HepG2 (cell line): Measurements from ENCODE around the gene SMARCB1. TPM values are rescaled to one million over a fixed set of nuclear protein-coding genes. Genes with fewer than 3 reads are reported as not detected.

ENCODE experiments used
- AHDC1 ChIP-seq: sonication (generic); formaldehyde crosslinking; IDR thresholded peaks from 2 replicates; pipeline ENCODE4 v1.5.1; 2020; ENCODE audit warnings: mild to moderate bottlenecking, missing genetic modification reagents, borderline replicate concordance
- ARID3A ChIP-seq: IDR thresholded peaks from 2 replicates; pipeline ENCODE4 v1.6.1; 2012; ENCODE audit warnings: low read depth, low read length, improper control_type of control experiment
- KDM4B ChIP-seq: sonication (generic); formaldehyde crosslinking; IDR thresholded peaks from 2 replicates; pipeline ENCODE4 v1.4.0; 2020; ENCODE audit warnings: missing genetic modification reagents
- MXD1 ChIP-seq: sonication (generic); formaldehyde crosslinking; IDR thresholded peaks from 2 replicates; pipeline ENCODE4 v1.4.0; 2020; ENCODE audit warnings: mild to moderate bottlenecking, missing genetic modification reagents
- NFIB ChIP-seq: sonication (generic); formaldehyde crosslinking; IDR thresholded peaks from 2 replicates; pipeline ENCODE4 v1.9.0; 2021; ENCODE audit warnings: missing genetic modification reagents, mild to moderate bottlenecking, borderline replicate concordance
- NKX3-1 ChIP-seq: sonication (generic); formaldehyde crosslinking; IDR thresholded peaks from 2 replicates; pipeline ENCODE4 v1.5.0; 2020; ENCODE audit warnings: missing genetic modification reagents
- PCBP1 ChIP-seq: fragments of 200-400 bp; formaldehyde crosslinking; IDR thresholded peaks from 2 replicates; pipeline ENCODE4 v1.6.1; 2017; ENCODE audit warnings: mild to moderate bottlenecking, low read depth, low read length, borderline replicate concordance
- SSRP1 ChIP-seq: IDR thresholded peaks from 2 replicates; pipeline ENCODE4 v1.6.1; 2016; ENCODE audit warnings: control low read depth
- XRCC5 ChIP-seq: fragments of 200-400 bp; formaldehyde crosslinking; optimal IDR thresholded peaks from 2 replicates; pipeline ENCODE3; 2017; ENCODE audit warnings: mild to moderate bottlenecking, low read length
- ZNF160 ChIP-seq: sonication (generic); formaldehyde crosslinking; IDR thresholded peaks from 2 replicates; pipeline ENCODE4 v1.8.0; 2022; ENCODE audit warnings: mild to moderate bottlenecking, inconsistent platforms, missing genetic modification reagents
- ZNF296 ChIP-seq: sonication (generic); formaldehyde crosslinking; conservative IDR thresholded peaks from 2 replicates; pipeline ENCODE4 v1.5.0; 2020; ENCODE audit warnings: mild to moderate bottlenecking, missing genetic modification reagents
- ZNF30 ChIP-seq: sonication (generic); formaldehyde crosslinking; IDR thresholded peaks from 2 replicates; pipeline ENCODE4 v1.5.0; 2020; ENCODE audit warnings: mild to moderate bottlenecking, missing genetic modification reagents
- ZNF382 ChIP-seq: sonication (generic); formaldehyde crosslinking; IDR thresholded peaks from 2 replicates; pipeline ENCODE4 v1.5.0; 2020; ENCODE audit warnings: missing genetic modification reagents, mild to moderate bottlenecking, borderline replicate concordance
- ZNF441 ChIP-seq: sonication (generic); formaldehyde crosslinking; IDR thresholded peaks from 2 replicates; pipeline ENCODE4 v1.7.0; 2021; ENCODE audit warnings: missing genetic modification reagents, borderline replicate concordance
- ZNF543 ChIP-seq: sonication (generic); formaldehyde crosslinking; IDR thresholded peaks from 2 replicates; pipeline ENCODE4 v1.4.0; 2020; ENCODE audit warnings: mild to moderate bottlenecking, missing genetic modification reagents
- ZNF562 ChIP-seq: sonication (generic); formaldehyde crosslinking; IDR thresholded peaks from 2 replicates; pipeline ENCODE4 v1.8.0; 2022; ENCODE audit warnings: missing genetic modification reagents, borderline replicate concordance
- ZNF597 ChIP-seq: sonication (generic); formaldehyde crosslinking; IDR thresholded peaks from 2 replicates; pipeline ENCODE4 v1.5.0; 2020; ENCODE audit warnings: missing genetic modification reagents
- ZNF598 ChIP-seq: sonication (generic); formaldehyde crosslinking; IDR thresholded peaks from 2 replicates; pipeline ENCODE4 v1.5.1; 2020; ENCODE audit warnings: mild to moderate bottlenecking, missing genetic modification reagents, borderline replicate concordance
- ZNF619 ChIP-seq: sonication (generic); formaldehyde crosslinking; IDR thresholded peaks from 2 replicates; pipeline ENCODE4 v1.4.0; 2020; ENCODE audit warnings: mild to moderate bottlenecking, missing genetic modification reagents
- ZNF678 ChIP-seq: sonication (generic); formaldehyde crosslinking; IDR thresholded peaks from 2 replicates; pipeline ENCODE4 v1.4.0; 2020; ENCODE audit warnings: mild to moderate bottlenecking, missing genetic modification reagents
- polyA plus RNA-seq, 8 experiments: library from polyadenylated mRNA; depleted of rRNA in 3 of 8; stranded (reverse) in 7 of 8; unstranded in 1 of 8; fragments of >200 nt; fragmentation: Illumina TruSeq in 4 of 8; extraction: Trizol in 4 of 8; gene quantifications; 2 replicates each; pipeline versions ENCODE4 v1.2.1 to v1.2.3, GENCODE V29; 2011 to 2016; ENCODE audit warnings: low read depth in 4 of 8, missing spikeins in 1 of 8, mixed read lengths in 1 of 8; ENCODE audit not compliant: insufficient read depth in 1 of 8
- total RNA-seq, 5 experiments: library from RNA; depleted of rRNA; stranded (reverse); fragments of >200 nt; fragmentation: Illumina TruSeq; extraction: Trizol; gene quantifications; 2 replicates each; pipeline ENCODE4 v1.2.3, GENCODE V29; 2016; ENCODE audit warnings: low read depth in 1 of 5

Gene SMARCB1
- total and polyA plus RNA-seq, 2 of the 13 experiments (the other 11 are each of a cell fraction or from before 2014, with no cell fraction given), result 74.0 to 166 TPM

- TF ChIP-seq ZNF619 (CRISPR knock-in tag) (peak; percentile 61; the same call in 1 of the 2 replicates), ZNF597 (no peak), KDM4B (CRISPR knock-in tag) (peak; percentile 65; the same call in 1 of the 2 replicates), ZNF160 (CRISPR knock-in tag) (no peak), ZNF30 (CRISPR knock-in tag) (no peak), ZNF562 (CRISPR knock-in tag) (no peak), XRCC5 (peak; percentile 86), MXD1 (CRISPR knock-in tag) (peak; percentile 58), AHDC1 (CRISPR knock-in tag) (no peak), ZNF598 (CRISPR knock-in tag) (no peak), NKX3-1 (CRISPR knock-in tag) (no peak), ZNF296 (CRISPR knock-in tag) (no peak), ZNF678 (CRISPR knock-in tag) (no peak), ZNF382 (no peak), ZNF543 (CRISPR knock-in tag) (0 out of 2 replicates have a peak, but pooled peaks have one; percentile 15), ARID3A (no peak), NFIB (no peak), ZNF441 (CRISPR knock-in tag) (no peak), PCBP1 (0 out of 2 replicates have a peak, but pooled peaks have one; percentile 67), SSRP1 (CRISPR knock-in tag) (no peak)
These were observed 62.5 kb downstream of the SMARCB1 start (continued) for GRCh38 chr22:23849009-23850006.
